SKM-1 treated with dmso at 0.1 percent for 144 hours (cell line): ENCODE results near the gene ANP32E.
A peak's percentile ranks its signal among the peaks of the same experiment; 100 is the strongest.

ENCODE experiments used
- DNase-seq: peaks from one replicate; lab custom pipeline; 2025; ENCODE audit not compliant: unreplicated experiment; lab: John Stamatoyannopoulos, UW

ANP32E gene

GRCh38 chr1:150235852-150236613 lies at the start of gene ANP32E:
ANP32E (minus strand) TSS chr1:150236112; CDS start chr1:150235786, 326 bp downstream.
- DNase-seq = peak; percentile 100

- DNase-seq = no peak
Observed at GRCh38 chr1:150283260-150283659, 47.3 kb upstream of the ANP32E start.

- no peak for DNase-seq
Observed at GRCh38 chr1:150282558-150282958, 46.6 kb upstream of the ANP32E start.

GRCh38 chr1:150281758-150282557 lies 46.0 kb upstream of the ANP32E start, which contains the start of gene CIART:
CIART (plus strand) TSS chr1:150282554; CDS start chr1:150283268, 714 bp downstream.
- peak; percentile 69 for DNase-seq

- peak; percentile 53 for DNase-seq
Observed at GRCh38 chr1:150281221-150281757, 45.4 kb upstream of the ANP32E start.

- no peak for DNase-seq
Observed at GRCh38 chr1:150280138-150280707, 44.3 kb upstream of the ANP32E start.

- no peak for DNase-seq
Observed at GRCh38 chr1:150273311-150273710, 37.4 kb upstream of the ANP32E start.

GRCh38 chr1:150271291-150271959 lies 35.5 kb upstream of the ANP32E start:
- DNase-seq = no peak

- DNase-seq = no peak
Observed at GRCh38 chr1:150269451-150269850, 33.5 kb upstream of the ANP32E start.

GRCh38 chr1:150268705-150269403 lies 32.9 kb upstream of the ANP32E start, which contains the start of gene APH1A:
APH1A (minus strand) TSS chr1:150269016; CDS start chr1:150268810, 206 bp downstream.
- peak; percentile 99 for DNase-seq

GRCh38 chr1:150268340-150268704 lies 32.4 kb upstream of the ANP32E start:
- DNase-seq = no peak

- no peak for DNase-seq
Observed at GRCh38 chr1:150267896-150268295, 32.0 kb upstream of the ANP32E start.

GRCh38 chr1:150263549-150263948 lies 27.6 kb upstream of the ANP32E start:
- no peak for DNase-seq

GRCh38 chr1:150262388-150263320 lies 26.7 kb upstream of the ANP32E start:
- DNase-seq = no peak

- no peak for DNase-seq
Observed at GRCh38 chr1:150261367-150261766, 25.5 kb upstream of the ANP32E start.

- no peak for DNase-seq
Observed at GRCh38 chr1:150259758-150260669, 24.1 kb upstream of the ANP32E start.

- no peak for DNase-seq
Observed at GRCh38 chr1:150259217-150259616, 23.3 kb upstream of the ANP32E start.
